GM21360 (cell line): Measurements from ENCODE around the gene MEGF9.

Source experiments
- ATAC-seq: cut with Tn5 transposase; IDR thresholded peaks from one replicate; pipeline ENCODE4 v1.9.1; 2021; ENCODE audit warnings: mild to moderate bottlenecking, moderate library complexity; ENCODE audit not compliant: unreplicated experiment

MEGF9 gene

DNA sequence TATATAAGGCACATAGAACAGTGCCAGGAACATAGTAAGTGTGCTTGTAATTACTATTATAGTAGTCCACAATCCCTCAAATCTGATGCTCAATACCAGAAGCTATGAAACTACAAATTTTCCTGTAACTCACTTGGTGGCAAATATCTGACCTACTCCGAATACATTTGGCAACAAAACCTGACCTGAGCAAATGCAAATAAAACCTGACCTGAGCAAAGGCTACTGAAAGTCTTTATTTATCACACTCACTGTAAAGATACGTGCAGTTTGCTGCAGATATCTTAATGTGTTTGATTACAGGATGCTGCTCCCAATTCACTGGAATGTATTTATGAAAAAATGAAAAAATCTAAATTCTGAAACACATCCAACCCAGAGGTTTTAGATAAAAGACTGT, 7.1 kb downstream of the MEGF9 start:
- no peak for ATAC-seq

DNA sequence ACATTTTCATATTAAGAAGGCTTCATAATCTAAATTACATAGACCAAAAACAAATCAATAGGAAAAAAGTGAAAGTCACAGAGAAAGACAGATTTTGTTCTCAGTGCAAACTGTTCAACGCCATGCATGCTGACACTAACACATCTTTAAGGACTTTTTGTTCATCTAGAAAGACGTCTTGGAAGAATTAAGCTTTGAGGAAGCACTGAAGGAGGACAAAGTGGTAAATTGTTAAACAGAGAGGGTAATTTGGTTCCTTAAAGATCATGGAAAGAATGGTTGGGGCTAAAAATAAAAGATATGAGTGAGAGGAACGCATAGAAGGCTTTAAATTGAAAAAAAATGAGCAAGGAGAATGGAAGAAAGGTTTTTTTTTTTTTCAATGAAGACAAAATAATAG, 9.1 kb downstream of the MEGF9 start:
- ATAC-seq: no peak

DNA sequence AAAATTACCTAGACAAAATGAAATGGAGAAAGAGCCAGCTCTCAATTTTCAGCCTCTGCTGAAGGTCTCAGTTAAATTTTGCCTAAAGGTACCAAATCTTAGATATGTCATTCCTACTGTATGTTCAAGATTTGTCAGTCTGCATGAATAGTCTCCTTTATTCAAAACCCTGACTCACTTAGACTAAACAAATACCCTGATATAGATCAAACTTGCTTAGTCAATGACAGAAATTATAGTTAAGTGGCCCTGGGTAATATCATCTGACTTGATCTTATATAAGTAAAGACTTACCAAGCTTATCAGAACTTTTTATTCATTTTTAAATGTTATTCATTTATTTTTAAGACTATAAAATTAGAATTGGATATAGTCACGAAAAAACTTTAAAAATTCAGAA, 12.2 kb downstream of the MEGF9 start:
- no peak for ATAC-seq

DNA sequence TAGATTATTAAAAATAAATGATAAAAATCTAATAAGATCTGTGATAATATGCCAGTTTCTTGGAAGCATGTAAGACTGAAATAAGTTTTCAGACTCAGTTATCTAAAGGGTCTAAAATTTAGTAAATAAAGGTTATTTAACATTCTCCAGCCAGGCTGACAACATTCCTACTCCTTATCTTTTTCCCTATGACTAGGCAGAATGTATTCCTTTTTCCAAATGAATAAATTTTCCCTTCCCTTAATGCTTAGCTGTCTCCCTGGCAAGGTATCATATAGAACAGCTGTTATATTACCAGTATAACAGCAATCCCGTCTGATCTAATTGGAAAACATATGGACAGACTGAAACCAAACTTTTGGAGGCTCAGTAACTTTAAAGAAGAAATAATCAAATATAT, 13.0 kb downstream of the MEGF9 start:
- no peak for ATAC-seq

DNA sequence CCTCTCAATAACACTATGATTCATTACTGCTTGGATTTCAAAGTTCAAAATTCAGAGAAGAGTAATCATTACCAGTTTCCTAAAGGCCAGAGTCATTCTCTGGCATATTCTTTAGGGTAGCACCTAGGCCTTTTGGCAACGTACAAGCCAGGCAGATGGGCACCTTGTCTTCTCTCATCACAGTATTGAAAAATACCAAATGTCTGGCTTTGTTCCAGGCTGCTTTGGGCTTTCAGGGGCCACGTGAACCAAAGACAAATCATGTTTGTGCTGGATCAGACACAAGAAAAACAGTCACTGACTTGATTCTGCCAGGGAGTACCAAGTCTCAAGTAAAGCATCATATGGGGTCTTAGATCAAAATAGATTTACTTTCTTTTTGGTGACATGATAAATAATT, 15.5 kb downstream of the MEGF9 start:
- ATAC-seq: no peak

DNA sequence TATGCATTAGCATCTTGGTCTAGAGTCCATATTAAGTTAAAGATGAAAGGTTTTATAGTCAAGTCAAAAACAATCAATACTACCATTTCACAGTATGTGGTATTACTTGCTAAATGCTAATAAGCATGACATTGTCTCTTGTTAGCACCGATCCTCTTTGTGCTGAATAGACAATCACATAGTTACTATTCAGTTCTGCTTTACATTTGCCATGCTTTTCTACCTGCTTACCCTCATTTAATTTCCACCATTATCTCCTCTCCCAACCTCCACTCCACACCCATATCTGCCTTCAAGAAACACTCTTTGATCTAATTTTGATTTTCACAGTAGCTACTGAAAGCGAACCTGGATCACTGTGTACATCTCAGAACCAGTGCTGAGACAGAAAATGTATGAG, 16.8 kb downstream of the MEGF9 start:
- ATAC-seq: no peak

DNA sequence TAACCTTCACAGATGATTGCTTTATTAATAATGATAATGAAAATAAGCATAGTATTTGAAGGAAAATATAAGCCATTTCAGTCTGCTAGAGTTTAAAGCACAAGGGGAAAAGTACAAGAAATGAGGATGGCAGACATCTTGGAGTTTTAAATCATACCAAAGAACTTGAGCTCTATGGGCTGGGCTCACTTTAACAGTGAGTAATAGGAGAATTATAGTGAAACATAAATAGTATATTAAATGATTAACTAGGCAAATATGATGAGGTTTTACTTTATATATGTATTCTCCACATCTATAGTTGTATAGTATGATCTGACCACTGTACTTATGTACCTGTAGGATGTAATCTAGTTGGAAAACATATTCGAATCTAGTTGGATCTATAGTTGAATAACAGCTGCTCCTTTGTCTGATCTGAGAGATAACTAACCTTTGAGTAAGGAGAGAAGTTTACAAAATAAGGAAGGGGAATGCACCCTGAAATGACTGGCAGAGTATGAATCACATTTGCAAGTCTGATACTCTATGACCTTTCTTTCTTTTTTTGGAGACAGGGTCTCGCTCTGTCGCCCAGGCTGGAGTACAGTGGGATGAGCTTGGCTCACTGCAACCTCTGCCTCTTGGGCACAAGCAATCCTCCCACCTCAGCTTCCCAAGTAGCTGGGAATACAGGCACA, 17.6 kb downstream of the MEGF9 start:
- no peak for ATAC-seq

DNA sequence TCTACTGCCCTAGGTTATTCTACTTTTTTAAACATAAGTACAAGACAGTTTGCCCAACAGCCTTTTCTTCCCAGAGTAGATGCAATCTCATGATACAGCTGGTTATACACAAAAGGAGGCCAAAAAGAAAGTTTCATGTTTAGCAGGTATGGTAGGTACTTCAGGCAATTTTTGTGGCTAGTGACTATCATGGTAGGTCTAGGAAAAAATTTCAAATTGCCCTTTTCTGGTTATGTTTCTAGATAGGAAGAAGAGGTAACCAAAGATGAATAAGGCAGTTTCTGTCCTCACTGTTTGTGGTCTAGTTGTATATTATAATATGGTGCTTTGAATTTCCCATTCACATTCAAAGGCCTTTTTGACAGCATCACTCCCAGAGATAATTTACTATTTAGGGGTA, 19.7 kb downstream of the MEGF9 start:
- ATAC-seq: no peak

DNA sequence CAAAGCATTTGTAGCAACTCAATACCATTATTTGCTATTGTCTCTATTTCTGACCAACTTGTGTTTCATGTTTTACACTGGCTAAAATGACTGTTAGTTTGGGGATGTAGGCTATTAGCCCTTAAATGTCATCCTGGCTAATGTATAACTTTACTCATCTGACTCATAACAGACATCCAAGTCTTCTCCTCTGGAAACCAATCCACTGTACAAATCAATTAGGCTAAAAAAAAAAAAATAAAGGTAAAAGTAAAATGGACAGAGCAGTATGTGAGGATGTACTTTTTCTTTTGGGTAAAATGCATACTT, 20.6 kb downstream of the MEGF9 start:
- no peak for ATAC-seq

DNA sequence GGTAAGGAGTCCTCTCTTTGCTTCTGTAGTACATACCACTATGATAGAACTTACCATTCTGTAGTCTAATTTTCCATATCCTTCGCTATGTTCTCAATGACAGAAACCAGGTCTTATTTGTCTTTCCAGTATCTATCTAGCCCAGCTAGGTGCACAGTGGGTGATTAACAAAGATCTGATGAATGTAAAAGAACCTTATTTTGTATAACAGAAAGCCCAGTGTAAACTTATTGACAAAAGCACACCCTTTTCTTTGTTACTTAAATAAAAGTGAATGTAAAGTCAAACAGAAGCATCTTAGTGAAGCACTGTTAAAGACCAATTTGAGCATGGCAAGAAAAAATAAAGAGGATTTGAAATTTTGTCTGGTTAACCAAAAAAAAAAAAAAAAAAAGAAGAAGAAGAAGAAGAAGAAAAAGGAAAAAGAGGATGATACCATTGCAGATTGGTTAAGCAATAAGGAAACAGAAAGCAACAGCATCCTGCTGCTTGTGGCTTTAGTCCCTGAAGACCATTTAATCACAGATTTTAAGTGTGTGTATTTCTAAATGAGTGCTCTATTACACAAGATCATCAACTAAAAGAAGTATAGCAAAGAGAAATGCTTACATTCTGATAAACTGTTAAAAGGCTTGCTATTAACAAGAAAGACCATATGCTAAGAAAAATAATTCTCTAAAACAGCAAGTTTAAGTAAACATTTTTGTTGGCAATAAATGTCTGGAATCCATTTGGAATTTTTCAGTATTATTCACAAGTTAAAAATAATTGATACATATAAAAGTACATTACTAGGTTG, 21.2 kb downstream of the MEGF9 start:
- ATAC-seq: no peak

DNA sequence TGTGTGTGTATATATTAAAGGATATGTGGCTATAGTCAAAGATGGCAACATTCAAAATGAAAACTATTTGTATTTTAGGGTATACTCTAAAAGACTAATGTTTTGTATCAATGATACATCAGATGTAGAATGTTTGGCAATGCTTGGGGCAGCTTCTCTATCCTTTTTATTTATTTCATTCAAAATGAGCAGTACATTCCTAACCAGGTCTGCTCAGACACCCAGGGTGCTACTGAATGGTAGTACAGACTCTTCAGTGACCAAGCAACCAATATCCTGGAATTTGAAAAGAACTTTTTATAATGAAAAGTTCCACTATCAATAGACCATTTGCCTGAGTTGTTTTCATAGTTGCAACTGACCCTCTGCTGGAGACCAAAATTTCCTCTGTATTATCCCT, 23.9 kb downstream of the MEGF9 start:
- no peak for ATAC-seq

DNA sequence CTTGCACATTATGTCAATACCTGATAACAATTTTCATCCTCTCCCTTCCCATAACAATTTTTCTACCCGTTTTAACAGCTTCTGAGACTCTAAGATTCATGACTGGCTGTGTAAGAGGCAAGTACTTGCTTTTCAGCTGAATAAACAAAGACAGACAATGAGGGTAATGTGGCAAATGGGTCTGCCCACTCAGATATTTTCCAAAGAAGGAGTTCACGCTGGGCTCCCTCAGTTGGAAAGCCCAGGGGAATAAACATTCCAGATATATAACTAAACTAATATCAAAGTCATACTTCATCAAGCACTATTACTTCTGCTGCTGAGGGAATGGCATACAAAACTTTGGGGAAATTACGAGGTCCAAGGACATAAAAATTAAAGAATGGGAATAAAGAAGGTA, 24.4 kb downstream of the MEGF9 start:
- no peak for ATAC-seq

DNA sequence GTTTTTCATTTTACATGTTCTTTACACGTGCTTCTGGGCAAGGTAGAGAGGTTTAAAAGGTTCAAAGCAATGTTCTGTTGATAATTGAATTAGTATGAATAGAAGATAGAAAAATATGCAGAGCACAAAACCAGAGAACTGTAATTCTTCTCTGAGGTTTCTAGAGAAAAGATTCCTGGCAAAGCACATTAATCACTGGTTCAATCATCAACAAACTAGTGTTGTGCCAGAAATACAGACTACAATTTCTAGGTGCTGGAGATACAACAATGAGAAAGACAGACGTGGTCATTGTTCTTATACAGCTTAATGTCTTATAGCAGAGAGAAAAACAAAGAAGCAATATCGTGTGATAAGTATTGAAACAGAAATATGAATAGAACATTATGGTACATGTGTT, 25.5 kb downstream of the MEGF9 start:
- ATAC-seq: no peak

DNA sequence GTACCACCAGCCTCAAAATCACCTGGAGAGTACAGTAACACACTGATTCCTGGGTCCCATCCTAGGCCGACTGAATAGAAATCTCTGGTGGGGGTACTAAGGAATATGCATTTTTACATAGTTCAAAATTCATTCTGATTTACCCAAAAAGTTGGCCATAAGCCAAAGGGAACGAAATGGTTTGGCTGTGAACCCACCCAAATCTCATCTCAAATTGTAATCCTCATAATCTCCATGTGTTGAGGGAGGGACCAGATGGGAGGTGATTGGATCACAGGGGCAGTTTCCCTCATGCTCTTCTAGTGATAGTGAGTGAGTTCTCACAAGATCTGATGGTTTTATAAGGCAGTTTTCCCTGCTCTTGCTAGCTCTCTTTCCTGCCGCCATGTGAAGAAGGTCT, 31.1 kb downstream of the MEGF9 start:
- no peak for ATAC-seq

DNA sequence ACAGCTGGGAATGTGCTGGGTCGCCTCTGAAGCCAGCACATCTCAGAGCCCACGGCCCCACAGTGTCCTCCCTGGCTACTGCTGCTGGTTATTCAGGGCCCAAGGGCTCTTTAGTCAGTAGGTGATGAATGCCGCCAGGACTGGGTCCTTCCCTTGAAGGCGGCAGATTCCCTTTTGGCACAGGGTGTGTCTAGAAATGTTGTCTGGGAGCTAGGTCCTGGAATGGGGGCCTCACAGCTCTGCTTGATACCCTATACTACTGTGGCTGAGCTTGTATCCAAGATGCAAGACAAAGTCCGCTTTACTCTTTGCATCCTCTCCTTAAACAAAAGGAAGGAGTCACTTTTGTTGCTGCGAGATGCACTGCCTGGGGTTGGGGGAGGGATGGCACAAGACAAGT, 33.1 kb downstream of the MEGF9 start:
- no peak for ATAC-seq

DNA sequence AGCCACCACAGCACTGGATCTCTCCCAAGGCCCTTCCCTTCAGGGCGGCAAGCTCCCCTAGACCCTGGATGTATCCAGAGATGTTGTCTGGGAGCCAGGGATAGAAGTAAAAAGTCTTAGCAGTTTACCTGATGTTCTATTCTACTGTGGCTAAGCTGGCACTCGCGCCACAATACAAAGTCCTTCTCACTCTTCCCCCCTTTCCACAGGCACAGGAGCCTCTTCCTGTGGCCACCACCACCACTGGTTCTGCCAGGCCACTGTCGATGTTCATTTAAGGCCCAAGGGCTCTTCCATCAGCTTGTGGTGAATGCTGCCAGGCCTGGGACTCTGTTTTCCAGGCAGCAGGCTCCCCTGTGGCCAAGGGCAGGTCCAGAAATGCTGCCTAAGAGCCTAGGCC, 33.7 kb downstream of the MEGF9 start:
- no peak for ATAC-seq

DNA sequence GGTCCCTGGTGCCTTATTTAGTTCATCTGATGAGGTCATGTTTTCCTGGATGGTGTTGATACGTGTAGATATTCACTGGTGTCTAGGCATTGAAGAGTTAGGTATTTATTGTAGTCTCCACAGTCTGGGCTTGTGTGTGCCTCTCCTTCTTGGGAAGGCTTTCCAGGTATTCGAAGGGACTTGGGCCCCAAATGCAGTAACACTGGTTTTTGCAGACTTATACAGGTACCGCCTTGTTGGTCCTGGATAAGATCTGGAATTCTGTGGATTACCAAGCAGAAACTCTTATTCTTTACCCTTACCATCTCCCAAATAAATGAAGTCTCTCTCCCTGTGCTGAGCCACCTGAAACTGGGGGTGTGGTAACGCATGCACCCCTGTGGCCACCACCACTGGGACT, 34.1 kb downstream of the MEGF9 start:
- ATAC-seq: no peak

DNA sequence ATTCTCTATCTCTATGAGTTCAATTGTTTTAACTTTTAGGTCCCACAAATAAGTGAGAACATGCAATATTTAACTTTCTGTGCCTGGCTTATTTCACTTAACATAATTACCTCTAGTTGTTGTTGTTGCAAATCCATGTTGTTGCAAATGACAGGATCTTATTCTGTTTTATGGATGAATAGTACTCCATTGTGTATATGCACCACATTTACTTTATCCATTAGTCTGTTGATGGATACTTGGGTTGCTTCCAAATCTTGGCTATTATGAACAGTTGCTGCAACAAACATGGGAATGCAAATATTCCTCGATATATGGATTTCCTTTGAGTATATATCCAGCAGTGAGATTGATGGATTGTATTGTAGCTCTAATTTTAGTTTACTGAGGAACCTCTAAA, 36.3 kb downstream of the MEGF9 start:
- no peak for ATAC-seq

DNA sequence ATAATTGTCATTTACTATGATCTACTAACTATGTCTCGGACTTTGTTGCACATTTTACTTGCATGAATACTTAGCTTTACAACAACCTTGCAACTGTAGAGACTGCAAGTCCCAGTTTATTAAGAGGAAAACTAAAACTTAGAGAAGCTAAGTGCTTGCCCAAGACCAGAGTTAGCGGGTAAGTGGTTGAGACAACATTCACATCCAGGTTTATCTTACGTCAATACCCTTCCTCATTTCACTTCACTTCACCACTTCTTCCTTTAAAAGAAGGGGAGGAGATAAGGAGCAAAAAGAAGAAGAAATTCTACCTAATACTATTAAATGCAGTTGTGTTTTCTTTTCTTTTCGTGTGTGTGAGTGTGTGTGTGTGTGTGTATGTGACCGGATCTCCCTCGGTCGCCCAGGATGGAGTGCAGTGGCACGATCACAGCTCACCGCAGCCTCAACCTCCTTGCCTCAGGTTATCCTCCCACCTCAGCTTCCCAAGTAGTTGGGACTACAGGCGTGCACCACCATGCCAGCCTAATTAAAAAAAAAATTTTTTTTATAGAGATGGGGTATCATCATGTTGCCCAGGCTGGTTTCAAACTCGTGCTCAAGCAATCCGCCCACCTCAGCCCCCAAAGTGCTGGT, 37.4 kb downstream of the MEGF9 start:
- ATAC-seq: no peak

DNA sequence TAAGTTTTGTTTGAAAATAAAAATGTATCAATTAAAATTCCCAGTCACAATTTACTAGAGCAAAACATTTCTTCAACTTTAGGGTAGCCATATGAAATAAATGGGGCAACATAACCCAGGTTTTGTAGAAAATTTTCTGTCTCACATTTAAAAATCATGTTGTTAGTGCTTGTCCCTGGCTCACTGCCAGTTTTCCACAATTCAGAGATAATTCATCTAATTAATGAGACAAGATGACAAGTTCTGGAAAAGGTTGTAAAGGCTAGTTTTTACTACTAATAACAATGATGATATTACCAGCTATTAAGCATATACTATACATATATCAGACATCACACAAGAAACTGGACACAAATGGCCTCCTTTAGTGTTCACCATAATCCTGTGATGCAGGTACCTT, 45.9 kb downstream of the MEGF9 start:
- no peak for ATAC-seq

DNA sequence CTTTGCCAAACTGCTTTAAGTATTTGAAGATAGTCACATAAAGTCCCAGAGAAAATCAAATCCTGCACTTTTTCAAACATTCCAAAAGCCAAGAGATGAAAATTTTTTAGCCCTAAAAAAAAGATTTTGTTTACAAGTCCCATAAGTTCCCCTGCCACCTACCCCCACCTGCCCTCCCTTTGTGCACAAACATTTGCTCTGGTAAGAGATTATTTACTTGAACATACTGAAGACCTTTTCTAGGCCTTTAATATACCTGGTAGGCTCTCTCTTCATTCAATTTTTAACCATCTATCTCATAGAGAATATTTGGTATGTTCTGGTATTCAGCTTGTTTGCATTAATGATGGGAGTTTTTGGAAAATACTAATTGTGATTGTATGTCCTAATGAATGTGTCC, 50.3 kb downstream of the MEGF9 start:
- ATAC-seq: no peak

DNA sequence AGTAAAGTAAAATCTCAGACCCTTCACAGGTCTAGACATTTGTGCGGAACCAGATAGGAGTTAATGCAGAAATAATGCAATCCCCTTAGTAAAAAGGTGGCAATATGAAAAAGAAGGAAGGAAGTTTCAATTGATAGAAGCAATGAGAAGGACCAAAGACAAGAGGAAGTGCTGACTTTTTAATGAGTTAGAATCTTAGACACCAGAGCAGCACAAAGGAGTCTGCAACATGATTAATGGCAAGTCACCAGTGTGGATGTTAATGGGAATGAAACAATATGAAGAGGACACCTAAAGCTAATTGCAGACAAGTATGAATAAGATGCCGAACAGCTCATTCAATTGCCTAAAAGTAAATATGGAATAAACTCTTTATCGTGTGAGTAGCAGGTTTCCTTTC, 50.9 kb downstream of the MEGF9 start:
- ATAC-seq: no peak

DNA sequence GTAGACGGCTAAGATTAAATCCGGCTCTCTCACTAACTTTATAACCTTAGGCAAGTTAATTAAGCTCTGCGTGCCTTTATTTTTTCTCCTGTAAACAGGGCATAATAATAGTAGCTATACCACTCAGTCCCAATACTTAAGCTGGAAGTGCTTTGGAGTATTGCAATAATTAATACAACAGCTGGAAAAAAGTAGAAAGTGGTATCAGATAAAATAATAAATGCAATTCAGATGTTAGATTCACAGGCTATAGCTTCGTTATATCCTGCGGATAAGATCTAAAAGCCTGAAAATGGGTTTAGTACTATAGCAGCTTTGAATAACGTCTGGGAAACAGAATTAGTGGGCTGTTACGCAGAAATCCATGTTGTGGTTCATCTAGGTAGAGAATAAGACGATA, 51.8 kb downstream of the MEGF9 start:
- ATAC-seq: no peak
